Lower lobe of right lung (tissue), 2 donors: ENCODE data around the gene MBTPS2. TPM values are rescaled to one million over a fixed set of nuclear protein-coding genes. Genes with fewer than 3 reads are reported as not detected.
"Not testable (repeated sequence)": the region's sequence is repeated elsewhere in the genome, so short reads cannot be mapped to it uniquely, and the experiment has no call there.

Experiments
- ATAC-seq, 2 donors: fragments of 200-7000 bp; cut with Tn5 transposase; one replicate each; pipeline ENCODE4 v1.9.1; 2020 to 2022; ENCODE audit warnings: mild to moderate bottlenecking in 2 of 2, moderate library complexity in 2 of 2
- DNase-seq: peaks from one replicate; pipeline ENCODE4 v3.0.0-alpha.2; 2020
- H3K27ac ChIP-seq: fragments of 200-600 bp; one replicate; pipeline ENCODE4 v1.8.0; 2022
- H3K27me3 ChIP-seq: fragments of 200-600 bp; one replicate; pipeline ENCODE4 v1.8.0; 2022; ENCODE audit warnings: low read depth
- H3K36me3 ChIP-seq: fragments of 200-600 bp; one replicate; pipeline ENCODE4 v1.8.0; 2022; ENCODE audit warnings: mild to moderate bottlenecking
- H3K4me1 ChIP-seq: fragments of 200-600 bp; one replicate; pipeline ENCODE4 v1.8.0; 2022
- H3K4me3 ChIP-seq: fragments of 200-600 bp; one replicate; pipeline ENCODE4 v1.8.0; 2022; ENCODE audit warnings: mild to moderate bottlenecking
- H3K9me3 ChIP-seq: fragments of 200-600 bp; one replicate; pipeline ENCODE4 v1.8.0; 2022
- intact Hi-C: fragments of 100-400 bp; cut with DNase I; formaldehyde crosslinking; loops from one replicate; pipeline ENCODE4 v1.11.0; 2022
- total RNA-seq: library from RNA; stranded (reverse); fragmentation: NEBNext Ultra II Directional; extraction: Animal tissue kit (Norgen Biotek cat#: 25700); gene quantifications from one replicate; pipeline ENCODE4 v1.2.1, GENCODE V29; 2021
- TF ChIP-seq, protein P1 (sequence below): fragments of 200-600 bp; IDR thresholded peaks from one replicate; pipeline ENCODE4 v1.8.0; 2022; ENCODE audit warnings: antibody characterized with exemption, mild to moderate bottlenecking
- donor health status: DM: no; HTN: yes; CAD: no; lungs with severe emphysema.

Gene MBTPS2
- total RNA-seq, 1 donor from 2014 or later: 11.2 TPM

DNA sequence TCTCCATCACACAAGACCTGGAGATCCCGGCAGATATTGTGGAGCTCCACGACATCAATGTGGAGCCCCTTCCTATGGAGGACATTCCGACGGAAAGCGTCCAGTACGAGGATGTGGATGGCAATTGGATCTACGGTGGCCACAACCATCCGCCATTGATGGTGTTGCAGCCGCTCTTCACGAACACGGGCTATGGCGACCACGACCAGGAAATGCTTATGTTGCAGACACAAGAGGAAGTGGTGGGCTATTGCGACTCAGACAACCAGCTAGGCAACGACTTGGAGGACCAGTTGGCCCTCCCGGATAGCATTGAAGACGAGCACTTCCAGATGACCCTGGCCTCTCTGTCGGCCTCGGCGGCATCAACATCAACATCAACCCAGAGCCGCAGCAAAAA lies 17.1 kb downstream of the MBTPS2 start:
- ATAC-seq (no peak), DNase-seq (no peak)
- H3K4me3 ChIP-seq: no peak overlapping the region
- H3K27ac ChIP-seq: no peak overlapping the region
- H3K9me3 ChIP-seq: no peaks in the 10 kb centered on the region
- TF ChIP-seq, protein P1, sequence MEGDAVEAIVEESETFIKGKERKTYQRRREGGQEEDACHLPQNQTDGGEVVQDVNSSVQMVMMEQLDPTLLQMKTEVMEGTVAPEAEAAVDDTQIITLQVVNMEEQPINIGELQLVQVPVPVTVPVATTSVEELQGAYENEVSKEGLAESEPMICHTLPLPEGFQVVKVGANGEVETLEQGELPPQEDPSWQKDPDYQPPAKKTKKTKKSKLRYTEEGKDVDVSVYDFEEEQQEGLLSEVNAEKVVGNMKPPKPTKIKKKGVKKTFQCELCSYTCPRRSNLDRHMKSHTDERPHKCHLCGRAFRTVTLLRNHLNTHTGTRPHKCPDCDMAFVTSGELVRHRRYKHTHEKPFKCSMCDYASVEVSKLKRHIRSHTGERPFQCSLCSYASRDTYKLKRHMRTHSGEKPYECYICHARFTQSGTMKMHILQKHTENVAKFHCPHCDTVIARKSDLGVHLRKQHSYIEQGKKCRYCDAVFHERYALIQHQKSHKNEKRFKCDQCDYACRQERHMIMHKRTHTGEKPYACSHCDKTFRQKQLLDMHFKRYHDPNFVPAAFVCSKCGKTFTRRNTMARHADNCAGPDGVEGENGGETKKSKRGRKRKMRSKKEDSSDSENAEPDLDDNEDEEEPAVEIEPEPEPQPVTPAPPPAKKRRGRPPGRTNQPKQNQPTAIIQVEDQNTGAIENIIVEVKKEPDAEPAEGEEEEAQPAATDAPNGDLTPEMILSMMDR: no peak
- no peaks in the 10 kb centered on the region for H3K4me1 ChIP-seq
- no peaks in the 10 kb centered on the region for H3K27me3 ChIP-seq
- H3K36me3 ChIP-seq: peaks cover 20% of the 10 kb centered on the region
- intact Hi-C loops: no loop called here

DNA sequence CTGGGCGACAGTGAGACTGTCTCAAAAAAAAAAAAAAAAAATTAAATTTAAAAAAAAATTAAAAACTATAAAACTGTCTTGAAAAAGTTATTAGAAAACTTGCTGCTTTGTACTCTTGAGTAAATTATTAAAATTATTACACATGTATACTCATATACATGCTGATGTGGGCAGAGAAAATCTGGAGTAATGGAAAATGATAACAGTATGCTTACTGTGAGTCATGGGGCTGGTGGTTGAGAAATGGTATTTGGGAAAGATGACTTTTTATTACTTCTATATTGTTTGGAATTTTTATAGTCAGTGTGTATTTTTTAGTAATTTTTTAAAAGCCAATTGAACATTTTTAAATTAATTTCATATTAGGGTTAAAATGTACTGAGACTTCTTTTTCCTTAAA lies 23.8 kb downstream of the MBTPS2 start:
- DNase-seq (no peak), ATAC-seq (no peak)
- Histone ChIP-seq H3K36me3 (no peaks in the 10 kb centered on the region), H3K27ac (no peak overlapping the region), H3K9me3 (no peaks in the 10 kb centered on the region), H3K4me3 (no peak overlapping the region), H3K4me1 (no peaks in the 10 kb centered on the region), H3K27me3 (no peaks in the 10 kb centered on the region)
- intact Hi-C loops: no loop called here
- TF ChIP-seq, protein P1: no peak

DNA sequence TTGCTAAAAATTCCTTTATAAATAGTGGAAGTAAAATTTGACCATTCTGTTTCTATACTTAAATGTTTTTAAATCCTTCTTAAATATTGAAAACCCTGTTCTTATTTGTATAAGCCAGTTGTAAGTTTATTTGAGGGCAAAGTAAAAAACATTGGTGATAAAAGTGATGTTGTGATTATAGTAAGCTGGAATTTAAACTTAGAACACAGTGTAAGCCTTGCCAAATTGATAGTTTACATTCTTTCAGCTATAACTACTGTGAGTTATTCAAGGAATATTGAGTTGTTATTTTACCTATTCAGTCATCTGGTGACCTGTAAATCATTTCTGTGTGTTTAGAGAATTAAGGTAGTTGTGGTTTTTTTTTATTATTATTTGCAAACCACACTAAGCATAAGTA lies 26.0 kb downstream of the MBTPS2 start:
- TF ChIP-seq, protein P1: no peak
- intact Hi-C loops: no loop called here
- peaks cover 4% of the 10 kb centered on the region for H3K36me3 ChIP-seq
- H3K9me3 ChIP-seq: no peaks in the 10 kb centered on the region
- H3K27me3 ChIP-seq: no peaks in the 10 kb centered on the region
- DNase-seq (no peak), ATAC-seq (no peak)
- no peak overlapping the region for H3K4me3 ChIP-seq
- no peaks in the 10 kb centered on the region for H3K4me1 ChIP-seq
- H3K27ac ChIP-seq: no peak overlapping the region

DNA sequence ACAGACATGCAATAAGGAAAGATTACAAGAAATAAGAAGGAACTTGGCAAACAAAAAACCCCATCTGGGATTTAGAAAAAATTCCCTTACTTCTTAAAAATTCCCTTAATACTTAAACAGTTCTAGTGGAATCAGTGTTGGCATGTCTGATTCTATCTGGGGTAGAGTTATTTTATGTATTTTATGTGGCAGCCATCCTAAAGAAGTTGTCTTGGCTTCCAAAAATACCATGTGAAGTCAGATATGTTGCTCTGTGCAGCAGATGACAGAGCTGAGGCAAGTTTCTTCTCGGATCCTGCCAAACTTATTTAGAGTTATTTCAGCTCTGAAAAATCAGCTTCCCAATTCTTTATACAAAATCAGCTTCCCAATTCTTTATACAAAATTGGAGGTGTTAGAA lies 31.1 kb downstream of the MBTPS2 start:
- no peak for ATAC-seq
- TF ChIP-seq, protein P1: no peak
- Histone ChIP-seq H3K9me3 (no peaks in the 10 kb centered on the region), H3K27ac (no peak overlapping the region), H3K27me3 (no peaks in the 10 kb centered on the region), H3K36me3 (peaks cover 4% of the 10 kb centered on the region), H3K4me1 (no peaks in the 10 kb centered on the region), H3K4me3 (no peak overlapping the region)
- intact Hi-C loops: no loop called here
- DNase-seq: no peak

DNA sequence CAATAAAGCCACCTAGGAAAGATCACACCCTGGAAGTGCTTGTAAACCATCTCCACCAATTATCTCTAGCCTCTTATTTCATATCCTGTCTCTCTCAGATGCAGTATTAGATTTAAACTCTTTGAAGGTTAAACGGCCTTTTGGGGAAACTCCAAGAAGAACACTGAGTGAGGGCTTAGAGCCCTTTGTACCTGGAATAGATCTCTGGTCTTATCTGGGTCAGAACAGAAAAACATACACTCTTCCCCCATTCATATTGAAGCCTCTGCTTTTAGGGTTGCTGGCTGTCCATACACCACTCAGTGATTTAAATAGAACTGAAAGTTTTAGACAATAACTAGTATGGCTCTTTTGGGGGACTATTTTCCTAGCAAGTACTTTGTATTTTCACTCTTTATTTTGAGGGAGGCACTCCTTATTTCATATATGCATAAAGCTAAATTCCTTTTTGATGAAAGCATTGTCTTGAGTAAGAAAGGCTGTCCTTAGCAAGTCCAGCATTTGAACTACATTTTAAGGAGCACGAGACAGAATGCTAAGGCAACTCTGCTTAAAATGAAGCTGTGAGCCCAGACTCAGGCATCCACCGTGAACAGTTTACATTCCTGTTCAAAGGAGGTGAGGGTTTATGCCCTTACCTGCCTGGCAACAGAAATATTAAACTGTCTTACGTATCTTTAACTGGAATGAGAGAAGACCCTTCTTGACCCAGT lies 33.8 kb downstream of the MBTPS2 start:
- Histone ChIP-seq H3K4me1 (no peaks in the 10 kb centered on the region), H3K27me3 (no peaks in the 10 kb centered on the region), H3K9me3 (no peaks in the 10 kb centered on the region), H3K36me3 (peaks cover 6% of the 10 kb centered on the region), H3K4me3 (no peak overlapping the region), H3K27ac (no peak overlapping the region)
- intact Hi-C loops: no loop called here
- TF ChIP-seq, protein P1: no peak
- DNase-seq: no peak
- ATAC-seq: no peak

DNA sequence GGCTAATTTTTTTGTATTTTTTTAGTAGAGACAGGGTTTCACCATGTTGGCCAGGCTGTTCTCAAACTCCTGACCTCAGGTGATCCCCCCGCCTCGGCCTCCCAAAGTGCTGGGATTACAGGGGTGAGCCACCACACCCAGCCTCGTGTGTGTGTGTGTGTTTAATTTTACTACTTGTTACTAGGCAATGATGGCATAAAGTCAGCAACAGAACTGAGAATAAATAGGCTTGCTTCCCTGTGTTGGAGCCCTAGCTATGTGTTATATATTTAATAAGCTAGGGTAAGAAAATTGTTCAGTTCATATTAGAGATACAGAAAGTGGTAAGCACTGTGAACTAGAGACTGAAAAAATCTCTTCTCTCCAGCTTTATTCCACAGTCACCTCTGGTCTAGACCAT lies 34.8 kb downstream of the MBTPS2 start:
- ATAC-seq, H3K9me3 ChIP-seq, DNase-seq, H3K4me3 ChIP-seq, intact Hi-C loops, H3K4me1 ChIP-seq, H3K27ac ChIP-seq, H3K27me3 ChIP-seq: not testable (repeated sequence)
- H3K36me3 ChIP-seq: peaks cover 14% of the 10 kb centered on the region
